Activated B cell treated with CpG ODN at 0.5 μM for 24 hours (primary cell): ENCODE results near the gene KIF25. TPM values are rescaled to one million over a fixed set of nuclear protein-coding genes. Genes with fewer than 3 reads are reported as not detected.

Experiments
- ATAC-seq: fragments of 200-7000 bp; cut with Tn5 transposase; one replicate; pipeline ENCODE4 v1.10.0; 2021; ENCODE audit warnings: low read depth, mild to moderate bottlenecking, moderate library complexity
- CTCF ChIA-PET: fragments of 350-600 bp; sonication (Branson Sonifier 250); formaldehyde crosslinking; loops from one replicate; lab custom pipeline; 2021; ENCODE audit warnings: antibody characterized with exemption; lab: Charles Lee
- POLR2A ChIA-PET: fragments of 350-600 bp; sonication (Branson Sonifier 250); formaldehyde crosslinking; loops from one replicate; lab custom pipeline; 2021; ENCODE audit warnings: antibody characterized with exemption; lab: Charles Lee
- DNase-seq: peaks from one replicate; pipeline ENCODE4 v3.0.0; 2022
- H3K27ac Mint-ChIP-seq: one replicate; pipeline ENCODE4 v1.8.0; 2020; ENCODE audit warnings: mixed read lengths
- H3K27me3 Mint-ChIP-seq: one replicate; pipeline ENCODE4 v1.8.0; 2021; ENCODE audit warnings: mixed read lengths
- H3K36me3 Mint-ChIP-seq: one replicate; pipeline ENCODE4 v1.8.0; 2021; ENCODE audit warnings: low read depth, mixed read lengths
- H3K4me1 Mint-ChIP-seq: one replicate; pipeline ENCODE4 v1.8.0; 2021; ENCODE audit warnings: mixed read lengths
- H3K4me3 Mint-ChIP-seq: one replicate; pipeline ENCODE4 v1.8.0; 2020; ENCODE audit warnings: mild to moderate bottlenecking, mixed read lengths
- H3K9me3 Mint-ChIP-seq: one replicate; pipeline ENCODE4 v1.8.0; 2020; ENCODE audit warnings: mixed read lengths
- CTCF ChIP-seq: fragments of 200-600 bp; IDR thresholded peaks from one replicate; pipeline ENCODE4 v1.8.0; 2022; ENCODE audit warnings: antibody characterized with exemption, mild to moderate bottlenecking
- intact Hi-C: fragments of 100-400 bp; cut with micrococcal nuclease; formaldehyde crosslinking; loops from one replicate; pipeline ENCODE4 v1.15.1; 2024
- total RNA-seq: library from RNA; stranded (reverse); gene quantifications from 2 replicates; pipeline ENCODE4 v1.2.3, GENCODE V29; 2022

Gene KIF25
- total RNA-seq, 1 donor from 2014 or later: not detected

GRCh38 chr6:168025831-168026710 is 28.6 kb downstream of the KIF25 start:
- intact Hi-C loops: no loop called here
- peaks cover 6% of the 10 kb centered on the region for H3K27me3 Mint-ChIP-seq
- DNase-seq: no peak
- ChIA-PET CTCF (no interaction called here), POLR2A (no interaction called here)
- H3K36me3 Mint-ChIP-seq: no peaks in the 10 kb centered on the region
- no peaks in the 10 kb centered on the region for H3K4me1 Mint-ChIP-seq
- ATAC-seq: no peak
- H3K4me3 Mint-ChIP-seq: no peak overlapping the region
- H3K27ac Mint-ChIP-seq: no peak overlapping the region
- no peaks in the 10 kb centered on the region for H3K9me3 Mint-ChIP-seq
- TF ChIP-seq CTCF: no peak

- H3K36me3 Mint-ChIP-seq: no peaks in the 10 kb centered on the region
- ChIA-PET POLR2A (no interaction called here), CTCF (no interaction called here)
- H3K27ac Mint-ChIP-seq: no peak overlapping the region
- peaks cover 9% of the 10 kb centered on the region for H3K27me3 Mint-ChIP-seq
- H3K4me1 Mint-ChIP-seq: no peaks in the 10 kb centered on the region
- intact Hi-C loops: no loop called here
- H3K4me3 Mint-ChIP-seq: no peak overlapping the region
- TF ChIP-seq CTCF: no peak
- H3K9me3 Mint-ChIP-seq: no peaks in the 10 kb centered on the region
- no peak for DNase-seq
- no peak for ATAC-seq
Observed at GRCh38 chr6:168026925-168027324, 29.5 kb downstream of the KIF25 start.

GRCh38 chr6:168027521-168027920 is 30.1 kb downstream of the KIF25 start:
- no peak for ATAC-seq
- no peak overlapping the region for H3K27ac Mint-ChIP-seq
- no peak overlapping the region for H3K4me3 Mint-ChIP-seq
- POLR2A ChIA-PET: no interaction called here
- no peaks in the 10 kb centered on the region for H3K9me3 Mint-ChIP-seq
- DNase-seq: no peak
- CTCF ChIA-PET: no interaction called here
- no peaks in the 10 kb centered on the region for H3K36me3 Mint-ChIP-seq
- no peak for TF ChIP-seq CTCF
- H3K4me1 Mint-ChIP-seq: no peaks in the 10 kb centered on the region
- intact Hi-C loops: no loop called here
- peaks cover 14% of the 10 kb centered on the region for H3K27me3 Mint-ChIP-seq

- POLR2A ChIA-PET: no interaction called here
- no peaks in the 10 kb centered on the region for H3K4me1 Mint-ChIP-seq
- CTCF ChIA-PET: no interaction called here
- peaks cover 16% of the 10 kb centered on the region for H3K27me3 Mint-ChIP-seq
- H3K9me3 Mint-ChIP-seq: no peaks in the 10 kb centered on the region
- DNase-seq (no peak), ATAC-seq (no peak)
- no peak for TF ChIP-seq CTCF
- H3K27ac Mint-ChIP-seq: no peak overlapping the region
- intact Hi-C loops: no loop called here
- no peak overlapping the region for H3K4me3 Mint-ChIP-seq
- H3K36me3 Mint-ChIP-seq: no peaks in the 10 kb centered on the region
Observed at GRCh38 chr6:168028181-168028580, 30.7 kb downstream of the KIF25 start.

GRCh38 chr6:168029459-168030217 is 32.2 kb downstream of the KIF25 start:
- Mint-ChIP-seq H3K4me3 (no peak overlapping the region), H3K9me3 (no peaks in the 10 kb centered on the region), H3K27me3 (peaks cover 20% of the 10 kb centered on the region), H3K27ac (no peak overlapping the region), H3K4me1 (no peaks in the 10 kb centered on the region), H3K36me3 (no peaks in the 10 kb centered on the region)
- TF ChIP-seq CTCF: no peak
- ATAC-seq (no peak), DNase-seq (no peak)
- intact Hi-C loops: no loop called here
- CTCF ChIA-PET: no interaction called here
- POLR2A ChIA-PET: no interaction called here
